H9 (cell line): ENCODE data around the gene TTC7B. TPM values are rescaled to one million over a fixed set of nuclear protein-coding genes. Genes with fewer than 3 reads are reported as not detected.
"Not testable (repeated sequence)": the region's sequence is repeated elsewhere in the genome, so short reads cannot be mapped to it uniquely, and the experiment has no call there.

Experiments
- DNase-seq: peaks from one replicate; pipeline ENCODE4 v3.0.0-alpha.2; 2017
- H2AFZ ChIP-seq: one replicate; pipeline ENCODE4 v1.6.1; 2013; ENCODE audit warnings: mild to moderate bottlenecking, low read length, control low read depth, moderate library complexity
- H2AK5ac ChIP-seq: 2 replicates; pipeline ENCODE4 v1.6.1; 2013; ENCODE audit warnings: low read length, control low read depth, mixed read lengths; ENCODE audit not compliant: insufficient read length
- H2BK120ac ChIP-seq: one replicate; pipeline ENCODE4 v1.6.1; 2013; ENCODE audit warnings: low read depth, mild to moderate bottlenecking, low read length, control low read depth, inconsistent platforms; ENCODE audit not compliant: poor library complexity, severe bottlenecking
- H2BK12ac ChIP-seq: 2 replicates; pipeline ENCODE4 v1.6.1; 2013; ENCODE audit warnings: low read length, control low read depth, mixed read lengths, low read depth; ENCODE audit not compliant: insufficient read length
- H2BK15ac ChIP-seq: 2 replicates; pipeline ENCODE4 v1.6.1; 2013; ENCODE audit warnings: low read depth, low read length, control low read depth
- H2BK20ac ChIP-seq: one replicate; pipeline ENCODE4 v1.6.1; 2013; ENCODE audit warnings: low read depth, mild to moderate bottlenecking, low read length, control low read depth, inconsistent platforms; ENCODE audit not compliant: poor library complexity, severe bottlenecking
- H2BK5ac ChIP-seq: 2 replicates; pipeline ENCODE4 v1.6.1; 2013; ENCODE audit warnings: low read length, control low read depth, mixed read lengths; ENCODE audit not compliant: insufficient read length
- H3K14ac ChIP-seq: 2 replicates; pipeline ENCODE4 v1.6.1; 2013; ENCODE audit warnings: low read length, control low read depth; ENCODE audit not compliant: insufficient read depth
- H3K18ac ChIP-seq: 2 replicates; pipeline ENCODE4 v1.6.1; 2013; ENCODE audit warnings: low read depth, mild to moderate bottlenecking, mixed read lengths, low read length, control low read depth; ENCODE audit not compliant: insufficient read length
- H3K23ac ChIP-seq: 2 replicates; pipeline ENCODE4 v1.6.1; 2013; ENCODE audit warnings: low read length, control low read depth, mixed read lengths, low read depth; ENCODE audit not compliant: insufficient read length
- H3K23me2 ChIP-seq: 2 replicates; pipeline ENCODE4 v1.6.1; 2013; ENCODE audit warnings: low read depth, mild to moderate bottlenecking, mixed read lengths, low read length, control low read depth; ENCODE audit not compliant: insufficient read length, poor library complexity, severe bottlenecking
- H3K27ac ChIP-seq: 2 replicates; pipeline ENCODE4 v1.5.1; 2013; ENCODE audit warnings: low read length, control low read depth, mixed read lengths, low read depth; ENCODE audit not compliant: insufficient read length
- H3K27me3 ChIP-seq: 2 replicates; pipeline ENCODE4 v1.6.1; 2013; ENCODE audit warnings: low read length, control low read depth, inconsistent platforms; ENCODE audit not compliant: insufficient read depth
- H3K4ac ChIP-seq: 2 replicates; pipeline ENCODE4 v1.6.1; 2013; ENCODE audit warnings: low read depth, mild to moderate bottlenecking, control low read depth, inconsistent platforms, low read length, moderate library complexity
- H3K4me1 ChIP-seq: 2 replicates; pipeline ENCODE4 v1.6.1; 2013; ENCODE audit warnings: low read length, control low read depth, inconsistent platforms; ENCODE audit not compliant: insufficient read depth
- H3K4me2 ChIP-seq: 2 replicates; pipeline ENCODE4 v1.6.1; 2013; ENCODE audit warnings: low read length, control low read depth, mixed read lengths; ENCODE audit not compliant: insufficient read length, insufficient read depth
- H3K56ac ChIP-seq: 2 replicates; pipeline ENCODE4 v1.6.1; 2013; ENCODE audit warnings: low read depth, mild to moderate bottlenecking, mixed read lengths, low read length, control low read depth; ENCODE audit not compliant: insufficient read length
- H3K79me1 ChIP-seq: 2 replicates; pipeline ENCODE4 v1.6.1; 2013; ENCODE audit warnings: low read depth, mild to moderate bottlenecking, moderate library complexity, low read length, control low read depth, inconsistent platforms; ENCODE audit not compliant: insufficient read depth, poor library complexity, severe bottlenecking
- H3K79me2 ChIP-seq: 2 replicates; pipeline ENCODE4 v1.6.1; 2013; ENCODE audit warnings: low read length, control low read depth, inconsistent platforms; ENCODE audit not compliant: insufficient read depth
- H3K9ac ChIP-seq: 2 replicates; pipeline ENCODE4 v1.6.1; 2013; ENCODE audit warnings: low read length, control low read depth, mixed read lengths; ENCODE audit not compliant: insufficient read length; ENCODE audit errors: extremely low read depth
- H3K9me3 ChIP-seq: one replicate; pipeline ENCODE4 v1.6.1; 2013; ENCODE audit warnings: low read depth, low read length, inconsistent platforms; ENCODE audit not compliant: control insufficient read depth
- H3T11ph ChIP-seq: one replicate; pipeline ENCODE4 v1.6.1; 2013; ENCODE audit warnings: mild to moderate bottlenecking, low read length, control low read depth, inconsistent platforms
- H4K20me1 ChIP-seq: one replicate; pipeline ENCODE4 v1.6.1; 2013; ENCODE audit not compliant: control insufficient read depth, insufficient read length, insufficient read depth
- H4K5ac ChIP-seq: 2 replicates; pipeline ENCODE4 v1.6.1; 2013; ENCODE audit warnings: low read depth, mild to moderate bottlenecking, mixed read lengths, low read length, control low read depth; ENCODE audit not compliant: insufficient read length
- H4K8ac ChIP-seq: replicated peaks from 2 replicates; pipeline ENCODE4 v1.6.1; 2013; ENCODE audit warnings: low read length, control low read depth, mixed read lengths, low read depth; ENCODE audit not compliant: insufficient read length
- H4K91ac ChIP-seq: 2 replicates; pipeline ENCODE4 v1.6.1; 2013; ENCODE audit warnings: low read depth, mild to moderate bottlenecking, moderate library complexity, mixed read lengths, low read length, control low read depth; ENCODE audit not compliant: insufficient read length
- H3K27ac Mint-ChIP-seq, 3 experiments: 2 replicates in 2 of 3; 3 replicates in 1 of 3; pipeline ENCODE4 v1.8.0; 2020 to 2021; ENCODE audit warnings: mixed read lengths in 3 of 3, mild to moderate bottlenecking in 1 of 3, moderate library complexity in 1 of 3
- H3K27me3 Mint-ChIP-seq: 2 replicates; pipeline ENCODE4 v1.8.0; 2021; ENCODE audit warnings: low read depth, mild to moderate bottlenecking, moderate library complexity, mixed read lengths
- H3K36me3 Mint-ChIP-seq, 3 experiments: 2 replicates in 2 of 3; 3 replicates in 1 of 3; pipeline ENCODE4 v1.8.0; 2020 to 2021; ENCODE audit warnings: low read depth in 3 of 3, mixed read lengths in 3 of 3; ENCODE audit not compliant: insufficient read depth in 1 of 3
- H3K4me1 Mint-ChIP-seq, 2 experiments: 2 replicates each; pipeline ENCODE4 v1.8.0; 2020; ENCODE audit warnings: mixed read lengths in 2 of 2
- H3K4me3 Mint-ChIP-seq, 2 experiments: 2 replicates in 1 of 2; 3 replicates in 1 of 2; pipeline ENCODE4 v1.8.0; 2020 to 2021; ENCODE audit warnings: mild to moderate bottlenecking in 2 of 2, mixed read lengths in 2 of 2, moderate library complexity in 1 of 2
- H3K9me3 Mint-ChIP-seq, 2 experiments: 2 replicates in 1 of 2; 3 replicates in 1 of 2; pipeline ENCODE4 v1.8.0; 2020; ENCODE audit warnings: mild to moderate bottlenecking in 2 of 2, mixed read lengths in 2 of 2, moderate library complexity in 1 of 2
- WGBS: extraction: QIAGEN DNeasy Blood & Tissue Kit; methylation state at CpG from one replicate; pipeline ENCODE4 v1.1.7; 2013; ENCODE audit warnings: missing lambda C conversion rate, low lambda C conversion rate, mixed read lengths; ENCODE audit not compliant: insufficient read length; ENCODE audit errors: extremely low coverage; 5-methylcytosine and 5-hydroxymethylcytosine counted together
- total RNA-seq: library from RNA; stranded (reverse); gene quantifications from 2 replicates; pipeline ENCODE4 v1.2.1, GENCODE V29; 2021
- TF ChIP-seq, protein P1 (sequence below): fragments of 200-600 bp; sonication (generic); conservative IDR thresholded peaks from 3 replicates; pipeline ENCODE4 v1.8.0; 2021; ENCODE audit warnings: antibody characterized with exemption, mild to moderate bottlenecking

TTC7B gene
- total RNA-seq, 1 experiment from 2014 or later, result 33.7 TPM

DNA sequence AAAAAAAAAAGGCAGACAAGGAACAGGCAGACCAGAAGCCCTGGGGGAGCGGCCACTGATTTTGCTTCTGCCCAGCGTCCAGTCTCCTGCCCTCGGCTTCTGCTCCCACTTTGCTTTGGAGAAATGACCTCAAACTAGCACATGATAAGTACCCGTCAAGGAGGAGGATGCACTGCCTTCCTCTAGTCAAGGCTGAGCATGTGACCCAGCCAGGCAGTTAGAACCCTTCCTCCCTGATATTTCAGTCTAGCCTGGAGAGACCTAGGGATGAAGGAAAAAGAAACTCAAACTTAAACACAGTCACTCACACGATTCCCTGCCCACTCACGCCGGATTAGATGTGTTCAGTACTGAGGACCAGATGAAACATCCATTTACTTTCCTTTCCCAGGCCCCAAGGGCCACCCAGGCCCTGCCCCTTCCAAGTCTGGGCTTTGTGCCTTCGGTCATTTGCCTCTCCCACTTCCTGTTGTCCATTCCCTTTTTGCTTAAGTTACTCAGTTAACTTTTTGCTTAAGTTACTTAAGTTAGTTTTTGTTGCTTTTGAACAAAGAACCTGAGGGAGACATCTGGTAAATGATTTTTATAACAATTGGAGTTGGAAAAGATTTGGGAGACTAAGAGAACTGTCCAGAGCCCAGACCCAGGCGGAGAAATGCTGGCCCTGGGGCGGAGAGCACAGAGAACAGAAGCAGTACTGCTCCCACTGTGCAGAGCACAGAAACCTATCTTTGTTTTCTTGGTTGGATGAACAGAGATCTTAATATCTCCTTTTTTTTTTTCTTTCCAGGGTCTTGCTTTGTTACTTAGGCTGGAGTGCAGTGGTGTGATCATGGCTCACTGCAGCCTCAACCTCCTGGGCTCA is 23.0 kb upstream of the TTC7B start:
- no peak overlapping the region for H2BK5ac ChIP-seq
- H3K27ac ChIP-seq, result no peak overlapping the region
- H3K23me2 ChIP-seq, result no peaks in the 10 kb centered on the region
- no peak for DNase-seq
- no peaks in the 10 kb centered on the region for H3K9me3 ChIP-seq
- TF ChIP-seq, protein P1, sequence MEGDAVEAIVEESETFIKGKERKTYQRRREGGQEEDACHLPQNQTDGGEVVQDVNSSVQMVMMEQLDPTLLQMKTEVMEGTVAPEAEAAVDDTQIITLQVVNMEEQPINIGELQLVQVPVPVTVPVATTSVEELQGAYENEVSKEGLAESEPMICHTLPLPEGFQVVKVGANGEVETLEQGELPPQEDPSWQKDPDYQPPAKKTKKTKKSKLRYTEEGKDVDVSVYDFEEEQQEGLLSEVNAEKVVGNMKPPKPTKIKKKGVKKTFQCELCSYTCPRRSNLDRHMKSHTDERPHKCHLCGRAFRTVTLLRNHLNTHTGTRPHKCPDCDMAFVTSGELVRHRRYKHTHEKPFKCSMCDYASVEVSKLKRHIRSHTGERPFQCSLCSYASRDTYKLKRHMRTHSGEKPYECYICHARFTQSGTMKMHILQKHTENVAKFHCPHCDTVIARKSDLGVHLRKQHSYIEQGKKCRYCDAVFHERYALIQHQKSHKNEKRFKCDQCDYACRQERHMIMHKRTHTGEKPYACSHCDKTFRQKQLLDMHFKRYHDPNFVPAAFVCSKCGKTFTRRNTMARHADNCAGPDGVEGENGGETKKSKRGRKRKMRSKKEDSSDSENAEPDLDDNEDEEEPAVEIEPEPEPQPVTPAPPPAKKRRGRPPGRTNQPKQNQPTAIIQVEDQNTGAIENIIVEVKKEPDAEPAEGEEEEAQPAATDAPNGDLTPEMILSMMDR, result no peak
- no peaks in the 10 kb centered on the region for H3K79me1 ChIP-seq
- no peak overlapping the region for H2BK20ac ChIP-seq
- no peak overlapping the region for H2BK15ac ChIP-seq
- H2AFZ ChIP-seq, result no peak overlapping the region
- Mint-ChIP-seq H3K4me3 (no peak overlapping the region), H3K4me1 (no peaks in the 10 kb centered on the region), H3K36me3 (no peaks in the 10 kb centered on the region), H3K9me3 (peaks cover 0 to 2% of the 10 kb centered on the region in 2 experiments; a peak in 1 of 5 replicates), H3K27me3 (peaks cover 3% of the 10 kb centered on the region), H3K27ac (peak overlapping the region in 1 of 3 experiments; percentile 1; a peak in 2 of 7 replicates)
- H4K5ac ChIP-seq, result no peak overlapping the region
- no peak overlapping the region for H2BK120ac ChIP-seq
- WGBS, result no CpG with 5 or more reads among the region's 10 CpGs
- H2BK12ac ChIP-seq, result no peak overlapping the region
- no peak overlapping the region for H3T11ph ChIP-seq
- H3K23ac ChIP-seq, result no peak overlapping the region
- no peak overlapping the region for H2AK5ac ChIP-seq
- no peak overlapping the region for H3K4ac ChIP-seq
- no peak overlapping the region for H4K8ac ChIP-seq
- H3K56ac ChIP-seq, result no peak overlapping the region
- H3K4me1 ChIP-seq, result no peaks in the 10 kb centered on the region
- no peak overlapping the region for H3K9ac ChIP-seq
- H3K27me3 ChIP-seq, result no peaks in the 10 kb centered on the region
- H3K14ac ChIP-seq, result no peak overlapping the region
- no peak overlapping the region for H4K91ac ChIP-seq
- H3K4me2 ChIP-seq, result no peak overlapping the region
- no peaks in the 10 kb centered on the region for H4K20me1 ChIP-seq
- H3K18ac ChIP-seq, result no peak overlapping the region
- no peaks in the 10 kb centered on the region for H3K79me2 ChIP-seq

GRCh38 chr14:90838531-90838930 is 22.3 kb upstream of the TTC7B start:
- H3K4me3 Mint-ChIP-seq, H3K27ac ChIP-seq, H4K5ac ChIP-seq, H2BK20ac ChIP-seq, H4K8ac ChIP-seq, DNase-seq, H3K4me1 ChIP-seq, H3K27me3 ChIP-seq, H3K56ac ChIP-seq, H3K9me3 Mint-ChIP-seq, H3K4ac ChIP-seq, H2AFZ ChIP-seq, H2BK5ac ChIP-seq, H3K36me3 Mint-ChIP-seq, H2BK12ac ChIP-seq, H4K91ac ChIP-seq, H3K79me2 ChIP-seq, H4K20me1 ChIP-seq, H3K9me3 ChIP-seq, H2BK15ac ChIP-seq, H3K4me2 ChIP-seq, H3K79me1 ChIP-seq, H3K18ac ChIP-seq, H3K4me1 Mint-ChIP-seq, H3K23ac ChIP-seq, H3K14ac ChIP-seq, H2BK120ac ChIP-seq, H3T11ph ChIP-seq, H2AK5ac ChIP-seq, H3K9ac ChIP-seq, H3K27ac Mint-ChIP-seq, H3K23me2 ChIP-seq, H3K27me3 Mint-ChIP-seq: not testable (repeated sequence)
- no CpG with 5 or more reads among the region's 8 CpGs for WGBS
